ENCODE data around the gene PEX5.
"Not testable (repeated sequence)": the region's sequence is repeated elsewhere in the genome, so short reads cannot be mapped to it uniquely, and the experiment has no call there.

Gene PEX5

GRCh38 chr12:7169951-7170350 lies 19.5 kb upstream of the PEX5 start:
- in situ Hi-C loops (cut with MboI; ENCODE audit: low sequenced_read_pairs, unreplicated experiment) = no loop called here
- no peak for DNase-seq (ENCODE audit: low spot score)
- TF ChIP-seq CTCF (IDR thresholded peaks at IDR 0.05; ENCODE audit: borderline replicate concordance, control extremely low read depth, extremely low read depth, insufficient read depth, missing control alignments) = no peak

- in situ Hi-C loops (cut with MboI; ENCODE audit: low sequenced_read_pairs, unreplicated experiment) = no loop called here
Observed at GRCh38 chr12:7171854-7172253, 17.6 kb upstream of the PEX5 start.

DNA sequence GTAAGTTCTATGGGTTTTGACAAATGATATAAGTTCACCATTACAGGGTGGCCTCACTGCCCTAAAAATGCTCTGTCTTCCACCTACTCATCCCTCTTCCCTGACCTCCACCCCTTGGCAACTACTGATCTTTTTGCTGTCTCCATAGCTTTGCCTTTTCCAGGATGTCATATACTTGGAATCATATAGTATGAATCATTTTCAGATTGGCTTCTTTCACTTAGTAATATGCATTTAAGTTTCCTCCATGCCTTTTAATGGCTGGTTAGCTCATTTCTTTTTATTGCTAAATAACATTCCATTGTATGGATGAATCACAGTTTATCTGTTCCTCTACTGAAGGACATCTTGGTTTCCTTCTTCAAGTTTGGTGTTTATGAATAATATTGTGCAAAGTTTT lies 14.0 kb upstream of the PEX5 start:
- no peak for DNase-seq (ENCODE audit: low spot score)

More at GRCh38 chr12:7171854-7172253, 17.6 kb upstream of the PEX5 start:
- no peak for TF ChIP-seq CTCF (IDR thresholded peaks at IDR 0.05; ENCODE audit: borderline replicate concordance, control extremely low read depth, extremely low read depth, insufficient read depth, missing control alignments)
- DNase-seq (ENCODE audit: low spot score) = no peak

GRCh38 chr12:7176595-7176994 lies 12.9 kb upstream of the PEX5 start:
- DNase-seq (ENCODE audit: low spot score) = no peak
- TF ChIP-seq CTCF (IDR thresholded peaks at IDR 0.05; ENCODE audit: borderline replicate concordance, control extremely low read depth, extremely low read depth, insufficient read depth, missing control alignments) = no peak
- in situ Hi-C loops (cut with MboI; ENCODE audit: low sequenced_read_pairs, unreplicated experiment) = no loop called here

More for the DNA sequence above, 14.0 kb upstream of the PEX5 start:
- in situ Hi-C loops (cut with MboI; ENCODE audit: low sequenced_read_pairs, unreplicated experiment) = no loop called here
- TF ChIP-seq CTCF (IDR thresholded peaks at IDR 0.05; ENCODE audit: borderline replicate concordance, control extremely low read depth, extremely low read depth, insufficient read depth, missing control alignments) = no peak

DNA sequence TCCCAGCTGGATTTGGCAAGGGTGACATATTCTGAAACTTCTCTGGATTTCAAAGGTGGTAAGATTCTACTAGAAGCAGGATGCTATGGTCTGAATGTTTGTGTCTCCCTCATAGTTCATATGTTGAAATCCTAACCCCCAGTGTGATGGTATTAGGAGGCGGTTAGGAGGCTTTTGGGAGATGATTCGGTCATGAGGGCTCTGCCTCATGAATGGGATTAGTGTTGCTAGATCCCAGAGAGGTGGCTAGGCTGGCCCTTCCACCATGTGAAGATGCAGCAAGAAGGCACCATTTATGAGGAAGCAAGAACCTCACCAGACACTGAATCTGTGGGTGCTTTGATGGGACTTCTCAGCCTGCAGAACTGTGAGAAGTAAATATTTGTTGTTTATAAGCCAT lies 11.0 kb upstream of the PEX5 start:
- no peak for DNase-seq (ENCODE audit: low spot score)
- no peak for TF ChIP-seq CTCF (IDR thresholded peaks at IDR 0.05; ENCODE audit: borderline replicate concordance, control extremely low read depth, extremely low read depth, insufficient read depth, missing control alignments)
- in situ Hi-C loops (cut with MboI; ENCODE audit: low sequenced_read_pairs, unreplicated experiment) = no loop called here

DNA sequence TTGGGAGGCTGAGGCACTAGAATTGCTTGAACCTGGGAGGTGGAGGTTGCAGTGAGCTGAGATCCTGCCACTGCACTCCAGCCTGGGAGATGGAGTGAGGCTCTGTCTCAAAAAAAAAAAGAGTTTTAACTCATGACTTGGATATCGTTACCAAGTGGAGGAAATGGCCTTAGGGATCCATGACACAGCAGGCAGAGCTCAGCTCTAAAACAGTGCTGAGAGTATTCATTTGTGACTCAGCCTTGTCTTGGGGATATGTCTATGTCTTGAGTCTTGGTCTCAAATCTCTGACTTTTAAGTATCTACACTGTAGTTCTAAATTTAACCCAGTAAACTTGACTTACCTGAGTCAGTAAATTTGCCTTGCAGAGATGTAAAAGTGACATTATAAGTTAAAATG lies 8.8 kb upstream of the PEX5 start:
- TF ChIP-seq CTCF (IDR thresholded peaks at IDR 0.05; ENCODE audit: borderline replicate concordance, control extremely low read depth, extremely low read depth, insufficient read depth, missing control alignments) = no peak
- in situ Hi-C loops (cut with MboI; ENCODE audit: low sequenced_read_pairs, unreplicated experiment) = no loop called here
- no peak for DNase-seq (ENCODE audit: low spot score)

DNA sequence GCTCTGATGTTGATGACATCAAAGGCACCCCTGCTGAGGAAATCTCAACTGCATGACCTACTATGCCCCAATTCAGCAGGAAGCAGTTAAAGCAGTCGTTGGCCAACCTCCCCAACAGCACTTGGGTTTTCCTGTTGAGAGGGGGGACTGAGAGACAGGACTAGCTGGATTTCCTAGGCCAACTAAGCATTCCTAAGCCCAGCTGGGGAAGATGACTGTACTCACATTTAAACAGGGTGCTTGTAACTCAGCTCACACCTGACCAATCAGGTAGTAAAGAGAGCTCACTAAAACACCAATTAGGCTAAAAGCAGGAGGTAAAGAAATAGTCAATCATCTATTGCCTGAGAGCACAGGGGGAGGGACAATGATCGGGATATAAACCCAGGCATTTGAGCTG lies 3.4 kb upstream of the PEX5 start:
- DNase-seq (ENCODE audit: low spot score); in situ Hi-C loops (cut with MboI; ENCODE audit: low sequenced_read_pairs, unreplicated experiment): not testable (repeated sequence)
